ENCODE measurements around the gene OTUD7B. TPM values are rescaled to one million over a fixed set of nuclear protein-coding genes. Genes with fewer than 3 reads are reported as not detected.

The OTUD7B gene
- total RNA-seq, 1 donor from 2014 or later = 29.5 TPM

GRCh38 chr1:149888999-149889289, 121.6 kb downstream of the OTUD7B start:
- intact Hi-C loops (cut with DNase I) = no loop called here
- peak overlapping the region; percentile 70 for H3K4me3 ChIP-seq
- no peaks in the 10 kb centered on the region for H3K27me3 ChIP-seq (ENCODE audit: low read depth)
- peak overlapping the region; percentile 99 for H3K27ac ChIP-seq
- no peaks in the 10 kb centered on the region for H3K36me3 ChIP-seq
- no peak for TF ChIP-seq CTCF (IDR thresholded peaks at IDR 0.05)
- ATAC-seq (no peak), DNase-seq (no peak)
- peaks cover 16% of the 10 kb centered on the region for H3K4me1 ChIP-seq
- H3K9me3 ChIP-seq = no peaks in the 10 kb centered on the region

- ATAC-seq (peak; percentile 58 to 65), DNase-seq (peak; percentile 83)
- peak overlapping the region; percentile 70 for H3K4me3 ChIP-seq
- TF ChIP-seq CTCF (IDR thresholded peaks at IDR 0.05) = peak; percentile 57
- H3K27me3 ChIP-seq (ENCODE audit: low read depth) = no peaks in the 10 kb centered on the region
- H3K27ac ChIP-seq = peak overlapping the region; percentile 99
- H3K4me1 ChIP-seq = peaks cover 16% of the 10 kb centered on the region
- intact Hi-C loops (cut with DNase I) = no loop called here
- no peaks in the 10 kb centered on the region for H3K36me3 ChIP-seq
- no peaks in the 10 kb centered on the region for H3K9me3 ChIP-seq
Measured at GRCh38 chr1:149888247-149888998, 122.1 kb downstream of the OTUD7B start.

Other genes with a start within 250 kb of the OTUD7B start
- 65.3 TPM for gene FCGR1A, start 228.0 kb downstream of the OTUD7B start, total RNA-seq
- gene BOLA1, start 111.2 kb downstream of the OTUD7B start, total RNA-seq = 11.5 TPM
- gene SV2A, start 92.9 kb downstream of the OTUD7B start, total RNA-seq = 0.86 TPM
- gene SF3B4, start 82.9 kb downstream of the OTUD7B start, total RNA-seq = 45.5 TPM
- gene MTMR11, start 73.8 kb downstream of the OTUD7B start, total RNA-seq = 20.4 TPM
- 36.1 TPM for gene VPS45, start 57.0 kb upstream of the OTUD7B start, total RNA-seq
- gene PLEKHO1, start 139.2 kb upstream of the OTUD7B start, total RNA-seq = 41.6 TPM
- 27.9 TPM for gene ANP32E, start 225.4 kb upstream of the OTUD7B start, total RNA-seq
- gene CA14, start 247.0 kb upstream of the OTUD7B start, total RNA-seq = 0.38 TPM

All from lower lobe of right lung (tissue), 2 donors.